Measurements from ENCODE around the gene ATG101. TPM values are rescaled to one million over a fixed set of nuclear protein-coding genes. Genes with fewer than 3 reads are reported as not detected.
A peak's percentile ranks its signal among the peaks of the same experiment; 100 is the strongest.

Gene ATG101
- total and polyA plus RNA-seq, 2 of the 13 experiments (the other 11 are each of a cell fraction or from before 2014, with no cell fraction given): 58.2 to 67.7 TPM

DNA sequence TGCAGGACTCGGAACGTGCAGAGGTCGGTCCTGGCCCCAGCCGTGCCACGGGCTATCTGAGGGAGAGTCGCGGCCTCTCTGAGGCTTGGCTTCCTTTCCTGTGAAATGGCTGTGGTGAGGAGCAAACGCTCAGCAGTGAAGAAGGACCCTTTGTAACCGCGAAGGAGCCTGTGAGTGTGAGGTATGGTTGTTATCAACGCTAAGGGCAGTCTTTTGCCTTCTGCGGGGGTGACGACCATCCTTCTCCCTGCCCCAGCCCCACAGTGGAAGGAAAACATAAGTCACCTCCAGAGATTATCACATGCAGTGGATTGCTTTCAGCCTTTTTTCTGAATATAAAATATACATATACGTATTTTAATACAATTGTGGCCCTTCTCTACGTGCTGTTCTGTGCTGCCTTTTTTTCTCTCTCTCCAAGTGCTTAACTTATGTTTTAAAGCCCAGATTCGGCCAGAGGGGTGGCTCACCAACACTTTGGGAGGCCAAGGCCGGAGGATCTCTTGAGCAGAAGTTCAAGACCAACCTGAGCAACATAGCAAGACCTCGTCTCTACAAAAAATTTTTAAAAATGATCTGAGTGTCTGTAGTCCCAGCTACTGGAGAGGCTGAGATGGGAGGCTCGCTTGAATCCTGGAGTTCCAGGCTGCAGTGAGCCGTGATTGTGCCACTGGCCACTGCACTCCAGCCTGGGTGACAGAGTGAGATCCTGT lies 45.6 kb upstream of the ATG101 start:
- Histone ChIP-seq H2AFZ (ENCODE audit: low read length) (no peak overlapping the region), H3K4me1 (ENCODE audit: insufficient read depth, low read length) (peaks cover 52% of the 10 kb centered on the region), H3K27ac (ENCODE audit: extremely low read length, insufficient read depth, low read length) (peak overlapping the region; percentile 16)
- TF ChIP-seq SOX5 (CRISPR knock-in tag; IDR thresholded peaks at IDR 0.05; ENCODE audit: borderline replicate concordance) (no peak), ATF1 (CRISPR knock-in tag; IDR thresholded peaks at IDR 0.05) (no peak), ZNF24 (IDR thresholded peaks at IDR 0.05) (no peak), NCOA5 (CRISPR knock-in tag; IDR thresholded peaks at IDR 0.05) (no peak), ZNF572 (CRISPR knock-in tag; IDR thresholded peaks at IDR 0.05) (no peak), SMAD1 (CRISPR knock-in tag; IDR thresholded peaks at IDR 0.05; ENCODE audit: borderline replicate concordance, low read depth) (0 out of 2 replicates have a peak, but pooled peaks have one; percentile 34), ZNF124 (CRISPR knock-in tag; IDR thresholded peaks at IDR 0.05) (0 out of 2 replicates have a peak, but pooled peaks have one; percentile 12), BHLHE40 (IDR thresholded peaks at IDR 0.05; ENCODE audit: low read length) (peak; percentile 42; the same call in 1 of the 2 replicates), REXO4 (CRISPR knock-in tag; IDR thresholded peaks at IDR 0.05; ENCODE audit: borderline replicate concordance) (no peak), KDM5A (IDR thresholded peaks at IDR 0.05; ENCODE audit: borderline replicate concordance, low read length) (peak; percentile 63; the same call in 1 of the 2 replicates), NBN (conservative IDR thresholded peaks at IDR 0.05) (no peak), SPEN (CRISPR knock-in tag; IDR thresholded peaks at IDR 0.05; ENCODE audit: low read depth) (0 out of 2 replicates have a peak, but pooled peaks have one; percentile 11), ZNF354B (CRISPR knock-in tag; IDR thresholded peaks at IDR 0.05) (no peak), ZNF501 (CRISPR knock-in tag; IDR thresholded peaks at IDR 0.05) (0 out of 2 replicates have a peak, but pooled peaks have one; percentile 4), ZNF607 (CRISPR knock-in tag; IDR thresholded peaks at IDR 0.05; ENCODE audit: borderline replicate concordance) (peak; percentile 10; the same call in 1 of the 2 replicates), ZNF274 (CRISPR knock-in tag; IDR thresholded peaks at IDR 0.05) (peak; percentile 35; the same call in 1 of the 2 replicates), NFATC3 (CRISPR knock-in tag; IDR thresholded peaks at IDR 0.05) (0 out of 2 replicates have a peak, but pooled peaks have one; percentile 35), SALL1 (CRISPR knock-in tag; IDR thresholded peaks at IDR 0.05) (peak; percentile 7; the same call in 1 of the 2 replicates)
- TF ChIP-seq, protein P1, sequence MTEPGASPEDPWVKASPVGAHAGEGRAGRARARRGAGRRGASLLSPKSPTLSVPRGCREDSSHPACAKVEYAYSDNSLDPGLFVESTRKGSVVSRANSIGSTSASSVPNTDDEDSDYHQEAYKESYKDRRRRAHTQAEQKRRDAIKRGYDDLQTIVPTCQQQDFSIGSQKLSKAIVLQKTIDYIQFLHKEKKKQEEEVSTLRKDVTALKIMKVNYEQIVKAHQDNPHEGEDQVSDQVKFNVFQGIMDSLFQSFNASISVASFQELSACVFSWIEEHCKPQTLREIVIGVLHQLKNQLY (CRISPR knock-in tag; IDR thresholded peaks at IDR 0.05): no peak
- TF ChIP-seq, protein P2, sequence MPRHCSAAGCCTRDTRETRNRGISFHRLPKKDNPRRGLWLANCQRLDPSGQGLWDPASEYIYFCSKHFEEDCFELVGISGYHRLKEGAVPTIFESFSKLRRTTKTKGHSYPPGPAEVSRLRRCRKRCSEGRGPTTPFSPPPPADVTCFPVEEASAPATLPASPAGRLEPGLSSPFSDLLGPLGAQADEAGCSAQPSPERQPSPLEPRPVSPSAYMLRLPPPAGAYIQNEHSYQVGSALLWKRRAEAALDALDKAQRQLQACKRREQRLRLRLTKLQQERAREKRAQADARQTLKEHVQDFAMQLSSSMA (CRISPR knock-in tag; IDR thresholded peaks at IDR 0.05): peak; percentile 11; the same call in 1 of the 2 replicates
- TF ChIP-seq, protein P3, sequence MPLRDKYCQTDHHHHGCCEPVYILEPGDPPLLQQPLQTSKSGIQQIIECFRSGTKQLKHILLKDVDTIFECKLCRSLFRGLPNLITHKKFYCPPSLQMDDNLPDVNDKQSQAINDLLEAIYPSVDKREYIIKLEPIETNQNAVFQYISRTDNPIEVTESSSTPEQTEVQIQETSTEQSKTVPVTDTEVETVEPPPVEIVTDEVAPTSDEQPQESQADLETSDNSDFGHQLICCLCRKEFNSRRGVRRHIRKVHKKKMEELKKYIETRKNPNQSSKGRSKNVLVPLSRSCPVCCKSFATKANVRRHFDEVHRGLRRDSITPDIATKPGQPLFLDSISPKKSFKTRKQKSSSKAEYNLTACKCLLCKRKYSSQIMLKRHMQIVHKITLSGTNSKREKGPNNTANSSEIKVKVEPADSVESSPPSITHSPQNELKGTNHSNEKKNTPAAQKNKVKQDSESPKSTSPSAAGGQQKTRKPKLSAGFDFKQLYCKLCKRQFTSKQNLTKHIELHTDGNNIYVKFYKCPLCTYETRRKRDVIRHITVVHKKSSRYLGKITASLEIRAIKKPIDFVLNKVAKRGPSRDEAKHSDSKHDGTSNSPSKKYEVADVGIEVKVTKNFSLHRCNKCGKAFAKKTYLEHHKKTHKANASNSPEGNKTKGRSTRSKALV (CRISPR knock-in tag; IDR thresholded peaks at IDR 0.05): no peak

More for the DNA sequence above, 45.6 kb upstream of the ATG101 start:
- 17% methylated on average over 14 of the region's 20 CpGs for WGBS (ENCODE audit: low lambda C conversion rate)
- Histone ChIP-seq H3K79me2 (ENCODE audit: insufficient read depth, low read length) (no peaks in the 10 kb centered on the region), H3K27me3 (ENCODE audit: control insufficient read depth in 1 of 2, insufficient read depth in 2 of 2, low read length in 2 of 2) (no peaks in the 10 kb centered on the region; a peak in 2 of 5 replicates), H3K4me3 (replicated peaks in 1 of 3; ENCODE audit: insufficient read depth in 1 of 3, low read depth in 2 of 3, low read length in 3 of 3) (peak overlapping the region; percentile 57 to 85 (median 63)), H3K4me2 (ENCODE audit: low read depth, low read length) (peak overlapping the region; percentile 93), H3K36me3 (replicated peaks in 1 of 2; ENCODE audit: control insufficient read depth in 1 of 2, insufficient read depth in 2 of 2, low read length in 2 of 2) (no peaks in the 10 kb centered on the region), H3K9me3 (ENCODE audit: low read length) (no peaks in the 10 kb centered on the region), H3K9ac (ENCODE audit: insufficient read depth, low read depth, low read length) (peak overlapping the region; percentile 61), H4K20me1 (ENCODE audit: insufficient read depth, low read length) (no peaks in the 10 kb centered on the region)
- CTCF ChIA-PET (ENCODE audit: low intra/inter-chr PET ratio, low total read pairs): interaction anchor here (0.8 to 8.0 kb wide), 6 partner anchors 21 to 97 kb away, joined by 3 to 99 read pairs (median 25); partner anchors contain the start of gene ATG101
- ATAC-seq: no peak
- DNase-seq (ENCODE audit: low spot score): no peak
- POLR2A ChIA-PET: interaction anchor here (1.1 to 4.0 kb wide), 7 partner anchors 13 to 223 kb away, joined by 3 to 45 read pairs (median 6); partner anchors contain the start of genes NR4A1 and TAMALIN
- intact Hi-C loops (cut with micrococcal nuclease; ENCODE audit: unreplicated experiment): no loop called here
- no peak for FAIRE-seq
- in situ Hi-C loops (cut with HindIII; ENCODE audit: extremely low pct_ligation_motif_present, low pct_unique_long_range_greater_than_20kb): no loop called here
- BruUV-seq (replicated peaks): no TSS peak

Data from HepG2 (cell line).